Natural killer cell (primary cell): ENCODE measurements around the gene FREY1. TPM values are rescaled to one million over a fixed set of nuclear protein-coding genes. Genes with fewer than 3 reads are reported as not detected.

Experiments
- ATAC-seq, 3 donors: fragments of 150-1000 bp in 2 of 3; fragments of 200-7000 bp in 1 of 3; cut with Tn5 transposase; 1 replicate in 1 of 3; 2 replicates in 2 of 3; pipeline ENCODE4 v1.10.0; 2021; ENCODE audit warnings: mild to moderate bottlenecking in 2 of 3, moderate library complexity in 2 of 3
- DNase-seq, 2 donors: peaks; one replicate each; pipeline versions ENCODE4 v3.0.0 to v3.0.0-alpha.2; 2013 to 2021; ENCODE audit warnings: mixed read lengths in 1 of 2
- H3K27ac ChIP-seq: one replicate; pipeline ENCODE4 v1.5.1; 2013; ENCODE audit warnings: mild to moderate bottlenecking, low read length
- H3K27me3 ChIP-seq: one replicate; pipeline ENCODE4 v1.6.1; 2013; ENCODE audit warnings: low read length; ENCODE audit not compliant: control insufficient read depth, insufficient read depth
- H3K36me3 ChIP-seq: one replicate; pipeline ENCODE4 v1.6.1; 2013; ENCODE audit warnings: low read length; ENCODE audit not compliant: control insufficient read depth, insufficient read depth
- H3K4me1 ChIP-seq: one replicate; pipeline ENCODE4 v1.6.1; 2013; ENCODE audit warnings: low read length; ENCODE audit not compliant: control insufficient read depth, insufficient read depth
- H3K4me3 ChIP-seq: one replicate; pipeline ENCODE4 v1.5.1; 2013; ENCODE audit warnings: low read length
- H3K9me3 ChIP-seq: one replicate; pipeline ENCODE4 v1.6.1; 2013; ENCODE audit warnings: low read length; ENCODE audit not compliant: control insufficient read depth, insufficient read depth
- H3K27ac Mint-ChIP-seq, 2 donors: one replicate each; pipeline ENCODE4 v1.8.0; 2022; ENCODE audit warnings: mild to moderate bottlenecking in 2 of 2, mixed read lengths in 2 of 2, moderate library complexity in 1 of 2
- H3K27me3 Mint-ChIP-seq, 2 donors: one replicate each; pipeline ENCODE4 v1.8.0; 2022; ENCODE audit warnings: low read depth in 2 of 2, mixed read lengths in 2 of 2
- H3K36me3 Mint-ChIP-seq: one replicate; pipeline ENCODE4 v1.8.0; 2022; ENCODE audit warnings: mixed read lengths
- H3K4me1 Mint-ChIP-seq, 2 donors: one replicate each; pipeline ENCODE4 v1.8.0; 2022; ENCODE audit warnings: mixed read lengths in 2 of 2
- H3K4me3 Mint-ChIP-seq: one replicate; pipeline ENCODE4 v1.8.0; 2022; ENCODE audit warnings: mild to moderate bottlenecking, moderate library complexity, mixed read lengths
- H3K9me3 Mint-ChIP-seq, 2 donors: one replicate each; pipeline ENCODE4 v1.8.0; 2022; ENCODE audit warnings: mixed read lengths in 2 of 2
- WGBS: methylation state at CpG from one replicate; pipeline ENCODE4 v1.1.7; 2013; ENCODE audit warnings: missing lambda C conversion rate; ENCODE audit not compliant: insufficient coverage; 5-methylcytosine and 5-hydroxymethylcytosine counted together
- intact Hi-C: fragments of 100-400 bp; cut with micrococcal nuclease; formaldehyde crosslinking; loops from one replicate; pipeline ENCODE4 v1.14.2; 2022
- total RNA-seq, 4 donors: library from RNA; stranded (reverse); fragments of 120-200 nt in 1 of 4; gene quantifications; one replicate each; pipeline versions ENCODE4 v1.2.3 to v1.2.4, GENCODE V29; 2013 to 2022
- TF ChIP-seq, protein P1 (sequence below): fragments of 200-600 bp; IDR thresholded peaks from one replicate; pipeline ENCODE4 v1.8.0; 2022; ENCODE audit warnings: antibody characterized with exemption

Gene FREY1
- total RNA-seq, 3 donors from 2014 or later (not counting 1 experiment from before 2014, with no cell fraction given): 3.7 to 6.8 (median 3.9) TPM

DNA sequence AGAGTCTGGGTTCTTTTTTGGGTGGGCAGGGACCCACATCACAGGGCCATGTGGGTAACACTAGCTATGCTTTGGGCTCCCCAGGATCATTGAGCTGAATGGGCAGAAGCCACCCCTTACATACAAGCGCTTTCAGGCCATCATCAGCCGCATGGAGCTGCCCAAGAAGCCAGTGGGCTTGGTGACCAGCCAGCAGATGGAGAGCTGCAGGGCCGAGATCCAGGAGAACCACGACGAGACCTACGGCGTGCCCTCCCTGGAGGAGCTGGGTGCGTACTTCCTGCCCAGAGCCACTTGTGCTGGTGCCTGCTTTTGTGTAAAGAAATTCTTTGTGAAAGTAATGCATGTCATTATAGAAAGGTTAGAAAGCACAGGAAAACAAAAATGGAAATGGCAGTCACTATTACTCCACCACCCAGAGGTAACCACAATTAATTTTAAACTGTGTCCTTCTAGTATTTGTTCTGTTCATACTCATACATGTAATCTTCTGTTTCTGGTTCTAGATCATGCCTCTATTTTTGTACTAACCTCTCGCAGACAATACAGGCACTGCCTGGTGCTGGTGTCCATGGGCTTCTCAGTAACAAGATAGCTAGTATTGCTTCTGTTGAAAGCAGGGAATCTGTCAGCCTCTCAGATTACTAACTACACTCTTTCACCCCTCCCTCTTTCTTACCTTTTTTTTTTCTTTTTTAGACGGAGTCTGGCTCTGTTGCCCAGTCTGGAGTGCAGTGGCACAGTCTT, 46.1 kb downstream of the FREY1 start:
- H3K27me3 ChIP-seq: no peaks in the 10 kb centered on the region
- peaks cover 0 to 9% of the 10 kb centered on the region in 2 donors for H3K4me1 Mint-ChIP-seq
- H3K9me3 ChIP-seq: no peaks in the 10 kb centered on the region
- H3K36me3 Mint-ChIP-seq: peaks cover 9% of the 10 kb centered on the region
- H3K4me3 ChIP-seq: no peak overlapping the region
- H3K9me3 Mint-ChIP-seq: no peaks in the 10 kb centered on the region
- ATAC-seq (no peak), DNase-seq (no peak)
- TF ChIP-seq, protein P1, sequence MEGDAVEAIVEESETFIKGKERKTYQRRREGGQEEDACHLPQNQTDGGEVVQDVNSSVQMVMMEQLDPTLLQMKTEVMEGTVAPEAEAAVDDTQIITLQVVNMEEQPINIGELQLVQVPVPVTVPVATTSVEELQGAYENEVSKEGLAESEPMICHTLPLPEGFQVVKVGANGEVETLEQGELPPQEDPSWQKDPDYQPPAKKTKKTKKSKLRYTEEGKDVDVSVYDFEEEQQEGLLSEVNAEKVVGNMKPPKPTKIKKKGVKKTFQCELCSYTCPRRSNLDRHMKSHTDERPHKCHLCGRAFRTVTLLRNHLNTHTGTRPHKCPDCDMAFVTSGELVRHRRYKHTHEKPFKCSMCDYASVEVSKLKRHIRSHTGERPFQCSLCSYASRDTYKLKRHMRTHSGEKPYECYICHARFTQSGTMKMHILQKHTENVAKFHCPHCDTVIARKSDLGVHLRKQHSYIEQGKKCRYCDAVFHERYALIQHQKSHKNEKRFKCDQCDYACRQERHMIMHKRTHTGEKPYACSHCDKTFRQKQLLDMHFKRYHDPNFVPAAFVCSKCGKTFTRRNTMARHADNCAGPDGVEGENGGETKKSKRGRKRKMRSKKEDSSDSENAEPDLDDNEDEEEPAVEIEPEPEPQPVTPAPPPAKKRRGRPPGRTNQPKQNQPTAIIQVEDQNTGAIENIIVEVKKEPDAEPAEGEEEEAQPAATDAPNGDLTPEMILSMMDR: no peak
- no peak overlapping the region for H3K27ac ChIP-seq
- H3K4me1 ChIP-seq: peaks cover 3% of the 10 kb centered on the region
- no peaks in the 10 kb centered on the region for H3K27me3 Mint-ChIP-seq
- no peak overlapping the region for H3K4me3 Mint-ChIP-seq
- H3K36me3 ChIP-seq: peaks cover 85% of the 10 kb centered on the region
- no peak overlapping the region for H3K27ac Mint-ChIP-seq
- intact Hi-C loops: no loop called here
- 93% methylated on average over 10 of the region's 10 CpGs for WGBS

DNA sequence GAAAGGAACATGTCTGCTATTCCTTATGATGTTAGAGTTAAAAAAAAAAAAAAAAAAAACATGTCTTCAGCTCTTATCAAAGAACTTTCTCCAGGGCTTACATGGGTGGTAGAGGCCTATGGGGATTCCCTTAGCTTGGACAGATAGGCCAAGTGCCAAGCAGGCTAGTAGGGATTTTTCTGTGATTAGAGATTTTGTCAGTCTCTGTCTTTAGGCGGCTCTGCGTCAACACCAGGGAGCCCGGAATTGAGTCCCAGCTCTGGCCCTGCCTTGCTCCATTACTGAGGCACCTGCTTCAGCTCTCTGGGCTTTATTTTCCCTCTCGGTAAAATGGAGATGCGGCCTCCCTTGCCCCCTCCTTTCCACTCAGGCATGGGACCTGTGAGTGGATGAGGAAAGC, 46.7 kb downstream of the FREY1 start:
- H3K4me1 ChIP-seq: peaks cover 3% of the 10 kb centered on the region
- Mint-ChIP-seq H3K9me3 (no peaks in the 10 kb centered on the region), H3K4me1 (peaks cover 0 to 5% of the 10 kb centered on the region in 2 donors), H3K27me3 (no peaks in the 10 kb centered on the region), H3K36me3 (peaks cover 7% of the 10 kb centered on the region), H3K27ac (no peak overlapping the region), H3K4me3 (no peak overlapping the region)
- no peak overlapping the region for H3K4me3 ChIP-seq
- ATAC-seq: no peak
- peaks cover 84% of the 10 kb centered on the region for H3K36me3 ChIP-seq
- no peaks in the 10 kb centered on the region for H3K9me3 ChIP-seq
- DNase-seq: no peak
- TF ChIP-seq, protein P1: no peak
- WGBS: 100% methylated on average over 5 of the region's 5 CpGs
- intact Hi-C loops: no loop called here
- H3K27ac ChIP-seq: no peak overlapping the region
- H3K27me3 ChIP-seq: no peaks in the 10 kb centered on the region

DNA sequence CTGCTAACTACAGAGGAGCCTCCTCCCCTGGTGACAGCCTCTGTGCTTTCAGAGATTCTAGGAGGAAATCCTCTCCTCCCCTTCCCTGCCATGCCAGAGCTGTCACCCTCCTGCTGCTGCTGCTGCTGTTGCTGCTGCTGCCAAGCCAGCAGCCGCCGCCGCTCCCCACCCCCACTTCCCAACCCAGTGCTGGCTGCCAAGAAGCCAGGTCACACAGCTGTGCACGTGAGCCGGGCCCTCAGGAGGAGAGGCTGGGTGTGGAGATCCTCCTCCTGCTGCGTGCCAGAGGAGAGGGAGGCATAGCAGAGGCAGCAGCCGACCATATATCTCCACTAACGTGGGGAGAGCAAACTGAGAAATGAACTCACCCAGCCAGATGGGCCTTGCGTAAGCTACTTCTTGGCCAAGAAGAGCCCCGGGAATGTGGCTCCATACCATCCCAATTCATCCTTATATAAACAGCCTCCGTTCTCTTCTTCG, 47.4 kb downstream of the FREY1 start:
- ATAC-seq: no peak
- Histone ChIP-seq H3K27me3 (no peaks in the 10 kb centered on the region), H3K9me3 (no peaks in the 10 kb centered on the region), H3K4me3 (no peak overlapping the region), H3K27ac (no peak overlapping the region), H3K4me1 (peaks cover 3% of the 10 kb centered on the region), H3K36me3 (peaks cover 79% of the 10 kb centered on the region)
- no peak overlapping the region for H3K4me3 Mint-ChIP-seq
- no peak overlapping the region for H3K27ac Mint-ChIP-seq
- TF ChIP-seq, protein P1: no peak
- H3K27me3 Mint-ChIP-seq: no peaks in the 10 kb centered on the region
- H3K36me3 Mint-ChIP-seq: peaks cover 7% of the 10 kb centered on the region
- H3K9me3 Mint-ChIP-seq: no peaks in the 10 kb centered on the region
- intact Hi-C loops: no loop called here
- peaks cover 0 to 5% of the 10 kb centered on the region in 2 donors for H3K4me1 Mint-ChIP-seq
- WGBS: 98% methylated on average over 12 of the region's 12 CpGs
- no peak for DNase-seq
